ENCODE results near the gene INTS4.
A peak's percentile ranks its signal among the peaks of the same experiment; 100 is the strongest.
"Not testable (repeated sequence)": the region's sequence is repeated elsewhere in the genome, so short reads cannot be mapped to it uniquely, and the experiment has no call there.

The INTS4 gene

DNA sequence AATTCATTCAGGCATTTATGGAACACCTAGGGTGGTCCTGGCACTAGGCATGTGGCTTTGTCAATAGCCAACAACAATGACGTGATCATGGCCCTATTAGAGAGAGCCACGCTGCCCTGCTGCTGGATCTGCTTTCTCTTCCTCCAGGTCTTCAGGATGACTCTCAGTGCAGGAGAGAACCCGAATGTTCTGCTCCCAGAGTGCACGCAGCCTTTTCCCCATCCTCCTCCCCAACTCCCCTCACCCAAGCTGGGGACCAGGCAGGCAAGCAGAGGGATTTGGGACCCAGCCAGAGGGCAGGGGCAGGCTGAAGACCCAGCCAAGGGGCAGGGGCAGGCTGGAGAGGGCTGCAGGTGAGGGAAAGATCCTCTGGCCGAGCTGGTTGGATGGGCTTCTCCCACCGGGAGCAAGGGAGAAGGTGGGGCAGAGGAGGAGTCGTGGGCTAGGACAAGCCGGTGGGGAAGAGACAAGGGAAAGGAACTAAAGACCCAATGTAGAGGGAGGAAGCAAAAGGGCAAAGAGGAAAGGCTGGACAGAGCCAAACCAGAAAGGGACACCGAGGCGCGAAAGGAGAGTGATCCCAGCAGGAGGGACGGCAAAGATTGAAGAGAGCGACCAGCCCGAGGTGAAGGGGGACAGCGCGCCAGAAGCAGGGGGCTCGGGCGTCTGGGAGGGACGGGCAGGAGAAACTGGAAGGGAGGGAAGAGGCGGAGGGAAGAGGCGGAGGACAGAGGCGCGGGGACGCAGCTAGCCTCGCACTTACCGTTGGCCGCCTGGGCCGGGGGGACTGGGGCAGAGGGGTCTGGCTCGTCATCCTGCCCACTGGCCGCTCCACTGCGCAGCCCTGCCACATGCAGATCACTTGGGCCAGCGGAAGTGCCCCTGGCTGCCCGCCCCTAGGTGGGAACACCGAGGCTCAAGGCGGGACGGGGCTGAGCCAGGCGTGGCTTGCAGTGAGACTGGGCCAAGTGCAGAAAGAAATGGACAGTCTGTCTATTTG is 28.2 kb upstream of the INTS4 start, which contains the start of gene KCTD14:
Gene KCTD14, minus strand, starts transcription at position 880 of the 1,000 bp plus-strand sequence. Its CDS starts 27 bp downstream, at position 853.
- DNase-seq (ENCODE audit: low read depth in 3 of 3), result no peak

DNA sequence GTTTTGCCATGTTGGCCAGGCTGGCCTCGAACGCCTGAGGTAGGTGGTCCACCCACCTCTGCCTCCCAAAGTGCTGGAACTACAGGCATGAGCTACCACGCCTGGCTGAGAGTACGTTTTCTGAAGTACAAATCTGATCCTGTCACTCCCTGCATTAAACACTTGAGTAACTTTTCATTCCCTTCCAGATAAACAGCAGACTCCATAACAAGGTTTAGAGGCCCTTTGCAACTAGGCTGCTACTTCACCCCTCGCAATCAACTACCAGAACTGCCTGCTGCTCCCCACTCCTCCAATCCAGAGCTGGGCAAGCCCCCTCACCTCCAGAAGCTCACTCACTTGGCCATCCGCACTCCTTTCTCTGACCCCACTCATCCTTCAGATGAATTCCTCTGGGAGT is 27.1 kb upstream of the INTS4 start:
- no peak for DNase-seq (ENCODE audit: low read depth in 3 of 3)

- DNase-seq (ENCODE audit: low read depth in 3 of 3), result no peak
Observed at GRCh38 chr11:78020246-78020645, 25.8 kb upstream of the INTS4 start.

DNA sequence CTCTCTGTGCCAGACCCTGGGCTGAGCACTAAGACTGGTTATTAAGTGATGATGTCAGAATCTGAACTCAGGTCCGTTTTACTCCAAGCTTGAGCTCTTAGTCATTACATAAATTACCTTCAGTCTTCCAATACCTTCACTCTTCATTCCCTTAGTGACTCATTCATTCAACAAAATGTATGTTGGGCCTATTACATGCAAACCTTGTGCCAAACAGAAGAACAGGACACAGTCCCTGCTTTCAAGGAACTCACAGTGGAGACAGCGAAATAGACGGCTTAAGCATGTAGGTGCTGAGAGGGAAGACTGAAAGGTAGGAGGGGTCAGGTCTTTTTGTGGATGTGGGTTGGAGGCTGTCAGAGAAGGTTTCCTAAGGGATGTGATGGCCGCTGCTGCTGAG is 25.3 kb upstream of the INTS4 start:
- DNase-seq (ENCODE audit: low read depth in 3 of 3), result no peak

- DNase-seq (ENCODE audit: low read depth in 3 of 3), result no peak
Observed at GRCh38 chr11:78015878-78016277, 21.4 kb upstream of the INTS4 start.

DNA sequence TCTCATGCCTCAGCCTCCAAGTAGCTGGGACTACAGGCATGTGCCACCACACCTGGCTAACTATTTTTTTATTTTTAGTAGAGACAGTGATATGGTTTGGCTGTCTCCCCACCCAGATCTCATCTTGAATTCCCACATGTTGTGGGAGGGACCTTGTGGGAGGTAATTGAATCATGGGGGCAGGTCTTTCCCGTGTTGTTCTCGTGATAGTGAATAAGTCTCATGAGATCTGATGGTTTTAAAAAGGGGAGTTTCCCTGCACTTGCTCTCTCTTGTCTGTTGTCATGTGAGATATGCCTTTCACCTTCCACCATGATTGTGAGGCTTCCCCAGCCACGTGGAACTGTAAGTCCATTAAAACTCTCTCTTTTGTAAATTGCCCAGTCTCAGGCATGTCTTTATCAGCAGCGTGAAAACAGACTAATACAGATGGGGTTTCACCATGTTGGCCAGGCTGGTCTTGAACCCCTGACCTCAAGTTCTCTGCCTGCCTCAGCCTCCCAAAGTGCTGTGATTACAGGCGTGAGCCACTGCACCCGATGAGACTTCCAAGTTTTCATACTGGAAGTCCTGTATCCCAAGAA is 20.6 kb upstream of the INTS4 start:
- not testable (repeated sequence) for DNase-seq (ENCODE audit: low read depth in 3 of 3)

DNA sequence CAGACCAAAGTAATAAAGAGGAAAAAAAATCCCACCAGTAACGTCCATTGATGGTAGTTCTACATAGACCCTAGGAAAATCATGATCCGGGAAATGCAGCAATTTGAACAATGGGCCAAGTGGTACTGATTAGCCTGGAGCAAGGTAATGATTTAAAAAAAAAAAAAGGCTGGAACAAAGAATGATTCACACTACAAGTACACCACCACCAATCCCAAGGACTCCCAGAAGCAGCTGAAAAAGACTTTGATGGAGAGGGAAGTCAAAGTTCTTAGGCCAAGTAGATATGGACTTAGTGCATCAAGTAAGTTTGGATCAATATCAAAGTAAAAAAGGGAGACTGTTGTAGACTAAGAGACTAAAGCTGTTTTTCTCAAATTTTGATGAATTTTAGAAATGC is 16.8 kb upstream of the INTS4 start:
- DNase-seq (ENCODE audit: low read depth in 3 of 3), result no peak

DNA sequence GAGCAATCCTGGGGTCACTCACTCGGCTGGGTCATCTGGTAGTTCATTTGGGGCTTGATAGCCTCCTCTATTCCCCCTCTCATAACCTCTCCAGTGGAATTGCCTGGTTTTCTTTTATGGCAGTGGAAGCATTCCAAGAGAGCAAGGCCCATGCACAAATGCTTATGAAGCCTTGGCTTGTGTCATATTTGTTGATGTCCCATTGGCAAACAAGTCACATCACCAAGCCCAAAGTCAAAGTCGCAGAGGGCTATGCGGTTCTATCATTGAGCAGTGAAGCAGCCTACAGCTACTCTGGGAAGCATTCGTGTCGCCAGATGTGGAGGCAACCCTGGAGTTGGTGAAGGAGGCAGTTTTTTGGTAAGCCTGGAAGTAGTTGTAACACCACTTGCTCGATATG is 16.3 kb upstream of the INTS4 start:
- DNase-seq (ENCODE audit: low read depth in 3 of 3), result no peak

GRCh38 chr11:78010304-78010703 is 15.8 kb upstream of the INTS4 start:
- DNase-seq (ENCODE audit: low read depth in 3 of 3), result no peak

GRCh38 chr11:78009062-78009461 is 14.6 kb upstream of the INTS4 start:
- DNase-seq (ENCODE audit: low read depth in 3 of 3), result no peak

- peak; percentile 8 to 36 (median 14) for DNase-seq (ENCODE audit: low read depth in 3 of 3)
Observed at GRCh38 chr11:78000193-78000592, 5.7 kb upstream of the INTS4 start.

DNA sequence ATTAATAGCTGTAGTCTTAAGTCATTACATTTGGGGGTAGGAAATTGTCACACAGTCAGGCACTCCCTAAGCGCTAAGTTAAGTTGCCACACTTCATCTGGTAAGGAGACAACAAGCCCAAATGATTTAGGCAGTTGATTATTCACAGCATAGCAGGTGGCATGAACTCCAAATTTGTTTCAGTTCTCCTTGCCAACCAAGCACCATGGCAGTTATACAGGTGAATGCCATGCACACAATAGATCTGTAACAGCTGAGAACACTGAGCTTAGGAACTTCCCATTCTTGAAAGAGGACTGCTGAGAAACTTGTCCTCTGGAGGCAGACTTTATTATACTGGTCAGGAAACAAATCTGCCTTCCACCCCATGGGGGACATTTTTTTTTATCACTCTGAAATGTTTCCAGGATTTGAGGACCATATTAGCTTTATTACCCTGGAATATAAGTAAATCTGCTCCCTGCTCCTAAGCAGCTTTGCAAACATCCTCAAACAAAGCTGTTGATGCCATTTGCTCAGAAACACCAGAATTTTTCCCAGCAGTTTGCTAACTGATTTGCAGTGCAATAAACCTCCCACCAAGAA is 5.1 kb upstream of the INTS4 start:
- DNase-seq (ENCODE audit: low read depth in 3 of 3), result no peak

GRCh38 chr11:77993902-77994301 is 566 bp downstream of the INTS4 start:
- DNase-seq (ENCODE audit: low read depth in 3 of 3), result no peak

GRCh38 chr11:77990981-77991380 is 3.5 kb downstream of the INTS4 start:
- DNase-seq (ENCODE audit: low read depth in 3 of 3), result no peak

- DNase-seq (ENCODE audit: low read depth in 3 of 3), result not testable (repeated sequence)
Observed at GRCh38 chr11:77986456-77986855, 8.0 kb downstream of the INTS4 start.

DNA sequence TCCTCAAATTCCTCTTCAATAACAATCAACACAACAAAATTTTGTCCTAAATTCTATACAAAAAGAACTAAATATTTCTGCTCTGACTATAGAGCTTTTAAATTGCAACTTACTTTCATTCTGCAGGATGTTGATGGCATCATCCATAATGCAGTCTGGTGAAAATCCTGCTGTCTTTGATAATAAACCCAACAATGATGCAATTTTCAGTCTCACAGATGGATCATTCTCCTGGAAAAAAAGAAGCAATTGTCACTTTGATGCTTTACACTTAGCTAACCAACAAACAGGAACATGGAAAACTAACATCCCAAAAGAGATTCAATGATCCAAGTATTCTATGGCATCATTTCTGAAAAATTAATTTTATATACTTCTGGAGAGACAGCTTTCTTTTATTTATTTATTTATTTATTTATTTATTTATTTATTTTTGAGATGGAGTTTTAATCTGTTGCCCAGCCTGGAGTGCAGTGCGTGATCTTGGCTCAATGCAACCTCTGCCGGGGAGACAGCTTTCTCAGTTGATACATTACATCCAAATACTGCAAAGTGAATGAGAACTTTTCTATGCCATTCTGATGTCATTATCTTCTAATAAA is 13.0 kb downstream of the INTS4 start:
- DNase-seq (ENCODE audit: low read depth in 3 of 3), result no peak

- DNase-seq (ENCODE audit: low read depth in 3 of 3), result no peak
Observed at GRCh38 chr11:77968337-77968736, 26.1 kb downstream of the INTS4 start.

DNA sequence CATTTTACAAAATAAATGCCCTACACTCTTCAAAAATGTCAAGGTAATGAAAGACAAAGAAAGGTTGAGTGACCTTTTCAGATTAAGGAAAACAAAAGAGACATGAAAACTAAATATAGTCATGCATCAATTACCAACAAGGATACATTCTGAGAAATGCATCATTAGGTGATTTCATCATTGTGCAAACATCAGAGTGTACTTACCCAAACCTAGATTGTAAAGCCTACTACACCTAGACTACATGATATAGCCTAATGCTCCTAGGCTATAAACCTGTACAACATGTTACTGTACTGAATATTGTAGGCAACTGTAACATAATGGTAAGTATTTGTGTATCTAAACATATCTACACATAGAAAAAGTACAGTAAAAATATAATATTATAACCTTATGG is 26.7 kb downstream of the INTS4 start:
- DNase-seq (ENCODE audit: low read depth in 3 of 3), result no peak

DNA sequence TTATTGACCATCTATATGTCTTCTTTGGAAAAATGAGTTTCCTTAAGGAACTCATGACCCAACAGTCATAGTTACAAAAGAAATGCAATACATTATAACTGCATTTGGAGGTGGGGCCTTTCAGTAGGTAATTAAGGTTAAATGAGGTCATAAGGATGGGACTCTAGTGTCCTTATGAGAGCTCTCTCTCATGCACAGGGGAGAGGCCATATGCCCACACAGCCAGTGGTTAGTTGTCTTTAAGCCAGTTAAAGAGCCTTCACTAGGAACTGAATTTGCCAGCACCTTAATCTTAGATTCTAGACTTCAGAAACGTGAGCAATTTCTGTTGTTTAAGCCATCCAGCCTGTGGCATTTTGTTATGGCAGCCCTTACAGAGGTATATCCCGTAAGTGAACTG is 27.3 kb downstream of the INTS4 start:
- DNase-seq (ENCODE audit: low read depth in 3 of 3), result no peak

GRCh38 chr11:77966338-77966737 is 28.1 kb downstream of the INTS4 start:
- DNase-seq (ENCODE audit: low read depth in 3 of 3), result no peak

DNA sequence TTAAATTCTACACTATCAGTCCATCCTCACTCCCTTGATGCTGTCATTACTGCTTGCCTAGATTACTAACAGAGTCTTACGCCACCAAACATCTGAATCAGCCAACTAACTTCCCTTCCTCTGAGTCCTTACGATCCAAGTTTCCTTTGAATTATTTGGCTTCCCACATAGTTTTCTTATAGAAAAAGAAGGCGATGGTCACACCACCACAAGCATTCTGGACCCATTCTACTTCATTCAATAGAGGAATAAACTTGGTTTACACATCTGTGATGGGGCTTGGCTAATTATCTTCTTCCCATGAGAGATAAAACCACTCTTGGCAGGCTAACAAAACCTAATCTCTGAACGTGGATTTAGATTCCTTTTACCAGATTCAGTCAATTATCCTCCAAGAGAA is 35.0 kb downstream of the INTS4 start:
- DNase-seq (ENCODE audit: low read depth in 3 of 3), result no peak

DNA sequence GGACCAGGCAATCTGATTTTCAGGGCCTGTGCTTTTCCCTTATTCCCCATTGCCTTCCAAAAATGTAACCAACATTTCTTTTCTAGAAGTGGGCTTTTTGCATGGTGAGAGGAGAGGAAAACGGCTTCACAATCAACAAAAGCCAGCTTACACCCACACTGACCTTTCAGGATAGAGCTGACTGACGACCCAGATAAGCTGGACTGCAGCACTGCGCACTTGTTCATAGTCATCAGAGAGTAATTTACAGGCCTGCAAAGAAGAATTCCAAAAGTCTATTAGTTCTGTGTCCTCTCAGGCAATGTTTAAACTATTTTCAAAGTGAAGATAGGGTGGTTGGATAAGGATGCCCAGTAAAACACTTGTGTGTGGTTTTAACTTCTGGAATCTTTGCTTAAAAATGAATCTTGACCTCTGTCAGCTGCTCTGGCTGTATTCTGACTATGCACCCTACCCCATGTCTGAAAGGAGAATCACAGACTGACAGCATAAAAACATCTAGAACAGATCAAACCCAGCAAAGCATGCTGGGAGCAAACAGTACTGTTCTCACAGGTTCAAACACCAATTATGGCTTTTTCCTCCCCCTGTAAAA is 35.8 kb downstream of the INTS4 start:
- not testable (repeated sequence) for DNase-seq (ENCODE audit: low read depth in 3 of 3)

All from stimulated activated CD4-positive, alpha-beta T cell treated with anti-CD3 and anti-CD28 coated beads, TNF-alpha, amount 100 ng/mL, for 48 hours (primary cell).